Measurements from ENCODE around the gene SLC44A1. TPM values are rescaled to one million over a fixed set of nuclear protein-coding genes. Genes with fewer than 3 reads are reported as not detected.
A peak's percentile ranks its signal among the peaks of the same experiment; 100 is the strongest.

The SLC44A1 gene
- total and polyA plus RNA-seq, 2 of the 13 experiments (the other 11 are each of a cell fraction or from before 2014, with no cell fraction given): 21.4 to 40.8 TPM

- TF ChIP-seq TCF12 (IDR thresholded peaks at IDR 0.05) (no peak), TCF12 (CRISPR knock-in tag; IDR thresholded peaks at IDR 0.05) (0 out of 2 replicates have a peak, but pooled peaks have one; percentile 22), HNF4A (CRISPR knock-in tag; IDR thresholded peaks at IDR 0.05) (peak; percentile 92), HNRNPK (IDR thresholded peaks at IDR 0.05; ENCODE audit: low read depth, low read length, poor library complexity, severe bottlenecking) (no peak), ZNF800 (CRISPR knock-in tag; IDR thresholded peaks at IDR 0.05) (no peak), IKZF5 (CRISPR knock-in tag; IDR thresholded peaks at IDR 0.05) (peak; percentile 44), ZNF501 (CRISPR knock-in tag; IDR thresholded peaks at IDR 0.05) (no peak), RBFOX2 (IDR thresholded peaks at IDR 0.05; ENCODE audit: low read depth, low read length) (no peak), PHF20 (CRISPR knock-in tag; IDR thresholded peaks at IDR 0.05) (no peak), IRF9 (CRISPR knock-in tag; IDR thresholded peaks at IDR 0.05; ENCODE audit: borderline replicate concordance) (no peak), SP1 (IDR thresholded peaks at IDR 0.05) (no peak), SP1 (CRISPR knock-in tag; IDR thresholded peaks at IDR 0.05) (no peak), SNRNP70 (IDR thresholded peaks at IDR 0.05; ENCODE audit: low read depth, low read length) (no peak), NBN (conservative IDR thresholded peaks at IDR 0.05) (no peak), NKX3-1 (CRISPR knock-in tag; IDR thresholded peaks at IDR 0.05) (no peak)
- TF ChIP-seq, protein P1, sequence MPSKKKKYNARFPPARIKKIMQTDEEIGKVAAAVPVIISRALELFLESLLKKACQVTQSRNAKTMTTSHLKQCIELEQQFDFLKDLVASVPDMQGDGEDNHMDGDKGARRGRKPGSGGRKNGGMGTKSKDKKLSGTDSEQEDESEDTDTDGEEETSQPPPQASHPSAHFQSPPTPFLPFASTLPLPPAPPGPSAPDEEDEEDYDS (CRISPR knock-in tag; IDR thresholded peaks at IDR 0.05): peak; percentile 74
- TF ChIP-seq, protein P2, sequence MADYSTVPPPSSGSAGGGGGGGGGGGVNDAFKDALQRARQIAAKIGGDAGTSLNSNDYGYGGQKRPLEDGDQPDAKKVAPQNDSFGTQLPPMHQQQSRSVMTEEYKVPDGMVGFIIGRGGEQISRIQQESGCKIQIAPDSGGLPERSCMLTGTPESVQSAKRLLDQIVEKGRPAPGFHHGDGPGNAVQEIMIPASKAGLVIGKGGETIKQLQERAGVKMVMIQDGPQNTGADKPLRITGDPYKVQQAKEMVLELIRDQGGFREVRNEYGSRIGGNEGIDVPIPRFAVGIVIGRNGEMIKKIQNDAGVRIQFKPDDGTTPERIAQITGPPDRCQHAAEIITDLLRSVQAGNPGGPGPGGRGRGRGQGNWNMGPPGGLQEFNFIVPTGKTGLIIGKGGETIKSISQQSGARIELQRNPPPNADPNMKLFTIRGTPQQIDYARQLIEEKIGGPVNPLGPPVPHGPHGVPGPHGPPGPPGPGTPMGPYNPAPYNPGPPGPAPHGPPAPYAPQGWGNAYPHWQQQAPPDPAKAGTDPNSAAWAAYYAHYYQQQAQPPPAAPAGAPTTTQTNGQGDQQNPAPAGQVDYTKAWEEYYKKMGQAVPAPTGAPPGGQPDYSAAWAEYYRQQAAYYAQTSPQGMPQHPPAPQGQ (CRISPR knock-in tag; IDR thresholded peaks at IDR 0.05; ENCODE audit: borderline replicate concordance): no peak
- TF ChIP-seq, protein P3, sequence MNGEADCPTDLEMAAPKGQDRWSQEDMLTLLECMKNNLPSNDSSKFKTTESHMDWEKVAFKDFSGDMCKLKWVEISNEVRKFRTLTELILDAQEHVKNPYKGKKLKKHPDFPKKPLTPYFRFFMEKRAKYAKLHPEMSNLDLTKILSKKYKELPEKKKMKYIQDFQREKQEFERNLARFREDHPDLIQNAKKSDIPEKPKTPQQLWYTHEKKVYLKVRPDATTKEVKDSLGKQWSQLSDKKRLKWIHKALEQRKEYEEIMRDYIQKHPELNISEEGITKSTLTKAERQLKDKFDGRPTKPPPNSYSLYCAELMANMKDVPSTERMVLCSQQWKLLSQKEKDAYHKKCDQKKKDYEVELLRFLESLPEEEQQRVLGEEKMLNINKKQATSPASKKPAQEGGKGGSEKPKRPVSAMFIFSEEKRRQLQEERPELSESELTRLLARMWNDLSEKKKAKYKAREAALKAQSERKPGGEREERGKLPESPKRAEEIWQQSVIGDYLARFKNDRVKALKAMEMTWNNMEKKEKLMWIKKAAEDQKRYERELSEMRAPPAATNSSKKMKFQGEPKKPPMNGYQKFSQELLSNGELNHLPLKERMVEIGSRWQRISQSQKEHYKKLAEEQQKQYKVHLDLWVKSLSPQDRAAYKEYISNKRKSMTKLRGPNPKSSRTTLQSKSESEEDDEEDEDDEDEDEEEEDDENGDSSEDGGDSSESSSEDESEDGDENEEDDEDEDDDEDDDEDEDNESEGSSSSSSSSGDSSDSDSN (CRISPR knock-in tag; IDR thresholded peaks at IDR 0.05): no peak
Measured at GRCh38 chr9:105432247-105432842, 187.9 kb downstream of the SLC44A1 start (continued).
